SK-N-SH (cell line): ENCODE measurements around the gene IRF2BP2. TPM values are rescaled to one million over a fixed set of nuclear protein-coding genes. Genes with fewer than 3 reads are reported as not detected.

Source experiments
- CTCF ChIA-PET: fragments of 300-600, 350-600 bp; formaldehyde crosslinking; extraction: SDS; loops from one replicate; lab custom pipeline; 2021; lab: Yijun Ruan, JAX
- POLR2A ChIA-PET: fragments of 350-600 bp; sonication (Branson Sonifier 250); formaldehyde crosslinking; extraction: SDS; loops from one replicate; lab custom pipeline; 2020; ENCODE audit warnings: antibody characterized with exemption, inconsistent platforms; lab: Yijun Ruan, JAX
- DNase-seq: peaks from one replicate; pipeline ENCODE4 v3.0.0; 2012
- H2AFZ ChIP-seq: fragments of 200-600 bp; sonication (generic); 2 replicates; pipeline ENCODE4 v1.8.1; 2016; ENCODE audit warnings: antibody characterized with exemption, mild to moderate bottlenecking, low read depth
- H3F3A ChIP-seq: fragments of 200-600 bp; sonication (generic); replicated peaks from 2 replicates; pipeline ENCODE3; 2016; ENCODE audit warnings: antibody characterized with exemption, mild to moderate bottlenecking; ENCODE audit not compliant: insufficient read depth
- H3K27ac ChIP-seq, 2 experiments: fragments of 200-500 bp in 1 of 2; fragments of 200-600 bp in 1 of 2; sonication (Bioruptor generic) in 1 of 2; sonication (generic), shearing (Covaris generic) in 1 of 2; 2 replicates each; pipeline versions ENCODE4 v1.5.1 to v1.6.1; 2014 to 2016; ENCODE audit warnings: low read depth in 2 of 2, inconsistent platforms in 1 of 2, low read length in 1 of 2, mild to moderate bottlenecking in 1 of 2, mixed read lengths in 1 of 2
- H3K27me3 ChIP-seq: fragments of 200-600 bp; sonication (generic), shearing (Covaris generic); 2 replicates; pipeline ENCODE4 v1.6.1; 2016; ENCODE audit warnings: mixed run types; ENCODE audit not compliant: insufficient read depth
- H3K36me3 ChIP-seq, 2 experiments: fragments of 200-500 bp in 1 of 2; fragments of 200-600 bp in 1 of 2; sonication (Bioruptor generic) in 1 of 2; sonication (generic) in 1 of 2; replicated peaks in 1 of 2; 2 replicates each; pipeline versions ENCODE3 to v1.5.1; 2014 to 2016; ENCODE audit warnings: low read length in 1 of 2, mild to moderate bottlenecking in 1 of 2; ENCODE audit not compliant: insufficient read depth in 2 of 2, control insufficient read depth in 1 of 2
- H3K4me1 ChIP-seq, 2 experiments: fragments of 200-500 bp in 1 of 2; fragments of 200-600 bp in 1 of 2; sonication (Bioruptor generic) in 1 of 2; sonication (generic), shearing (Covaris generic) in 1 of 2; 2 replicates each; pipeline versions ENCODE4 v1.5.1 to v1.6.1; 2014 to 2016; ENCODE audit warnings: low read depth in 1 of 2, low read length in 1 of 2, mixed run types in 1 of 2; ENCODE audit not compliant: insufficient read depth in 2 of 2, control insufficient read depth in 1 of 2
- H3K4me2 ChIP-seq: fragments of 200-600 bp; sonication (generic), shearing (Covaris generic); 2 replicates; pipeline ENCODE4 v1.6.1; 2017; ENCODE audit warnings: mixed run types
- H3K4me3 ChIP-seq, 2 experiments: fragments of 200-500 bp in 1 of 2; fragments of 200-600 bp in 1 of 2; sonication (Bioruptor generic) in 1 of 2; sonication (generic), shearing (Covaris generic) in 1 of 2; 2 replicates each; pipeline versions ENCODE4 v1.5.1 to v1.8.1; 2014 to 2016; ENCODE audit warnings: low read depth in 2 of 2, inconsistent platforms in 1 of 2, low read length in 1 of 2, mild to moderate bottlenecking in 1 of 2, mixed read lengths in 1 of 2, moderate library complexity in 1 of 2
- H3K79me2 ChIP-seq: fragments of 200-600 bp; sonication (generic); 2 replicates; pipeline ENCODE4 v1.8.1; 2017; ENCODE audit warnings: mild to moderate bottlenecking; ENCODE audit not compliant: insufficient read depth
- H3K9ac ChIP-seq: fragments of 200-600 bp; sonication (generic); 2 replicates; pipeline ENCODE4 v1.6.1; 2017; ENCODE audit warnings: mixed run types
- H3K9me2 ChIP-seq: fragments of 200-600 bp; sonication (generic); 2 replicates; pipeline ENCODE4 v1.6.1; 2017; ENCODE audit warnings: mixed run types
- H3K9me3 ChIP-seq: fragments of 200-600 bp; sonication (generic); 2 replicates; pipeline ENCODE4 v1.6.1; 2017; ENCODE audit warnings: mixed run types, mild to moderate bottlenecking, moderate library complexity
- H4K20me1 ChIP-seq: fragments of 200-600 bp; sonication (generic); 2 replicates; pipeline ENCODE4 v1.6.1; 2017; ENCODE audit warnings: mild to moderate bottlenecking, mixed run types; ENCODE audit not compliant: insufficient read depth
- CHD2 ChIP-seq: fragments of 150-350 bp; IDR thresholded peaks from 2 replicates; pipeline ENCODE4 v1.6.1; 2018; ENCODE audit warnings: low read length; ENCODE audit not compliant: partially characterized antibody
- ELF1 ChIP-seq: IDR thresholded peaks from 2 replicates; pipeline ENCODE4 v1.4.0; 2012
- EZH2phosphoT487 ChIP-seq: fragments of 200-600 bp; sonication (generic); IDR thresholded peaks from 2 replicates; pipeline ENCODE4 v1.6.1; 2017; ENCODE audit warnings: low read depth, mixed run types, mild to moderate bottlenecking, antibody characterized with exemption, moderate library complexity, borderline replicate concordance
- FOSL2 ChIP-seq: IDR thresholded peaks from 2 replicates; pipeline ENCODE4 v1.4.0; 2012; ENCODE audit warnings: low read depth, mild to moderate bottlenecking, moderate library complexity, borderline replicate concordance
- GABPA ChIP-seq: IDR thresholded peaks from 2 replicates; pipeline ENCODE4 v1.4.0; 2012; ENCODE audit warnings: low read depth, mild to moderate bottlenecking
- GATA2 ChIP-seq: sonication (generic); formaldehyde crosslinking; IDR thresholded peaks from 2 replicates; pipeline ENCODE4 v1.5.0; 2020; ENCODE audit warnings: mild to moderate bottlenecking, missing genetic modification reagents
- JUND ChIP-seq: IDR thresholded peaks from 2 replicates; pipeline ENCODE4 v1.4.0; 2012
- MEF2A ChIP-seq: IDR thresholded peaks from 2 replicates; pipeline ENCODE4 v1.4.0; 2012; ENCODE audit warnings: low read depth, borderline replicate concordance
- NRF1 ChIP-seq: IDR thresholded peaks from 2 replicates; pipeline ENCODE4 v1.6.1; 2012; ENCODE audit warnings: low read depth, mild to moderate bottlenecking, low read length
- RAD21 ChIP-seq: IDR thresholded peaks from 2 replicates; pipeline ENCODE4 v1.6.1; 2012; ENCODE audit warnings: mild to moderate bottlenecking, low read length
- RCOR1 ChIP-seq: fragments of 150-350 bp; IDR thresholded peaks from 2 replicates; pipeline ENCODE4 v1.6.1; 2017; ENCODE audit warnings: antibody characterized with exemption, low read length
- RFX5 ChIP-seq: IDR thresholded peaks from 2 replicates; pipeline ENCODE4 v1.6.1; 2012; ENCODE audit warnings: mild to moderate bottlenecking, improper control_type of control experiment, low read length
- TEAD4 ChIP-seq: IDR thresholded peaks from 2 replicates; pipeline ENCODE4 v1.4.0; 2012; ENCODE audit warnings: mild to moderate bottlenecking, borderline replicate concordance; ENCODE audit not compliant: insufficient read depth
- USF2 ChIP-seq: fragments of 150-350 bp; IDR thresholded peaks from 2 replicates; pipeline ENCODE4 v1.6.1; 2017; ENCODE audit warnings: antibody characterized with exemption, low read length, low read depth, borderline replicate concordance
- ZBTB33 ChIP-seq: IDR thresholded peaks from 2 replicates; pipeline ENCODE4 v1.4.0; 2012; ENCODE audit warnings: low read depth, borderline replicate concordance
- WGBS: methylation state at CpG from one replicate; pipeline ENCODE4 v1.1.6; 2017; ENCODE audit warnings: low lambda C conversion rate; 5-methylcytosine and 5-hydroxymethylcytosine counted together
- polyA plus RNA-seq, 3 experiments: library from polyadenylated mRNA; depleted of rRNA; stranded (reverse); fragments of >200 nt; gene quantifications; 2 replicates each; pipeline ENCODE4 v1.2.3, GENCODE V29; 2012
- TF ChIP-seq, protein P1 (sequence below): IDR thresholded peaks from 2 replicates; pipeline ENCODE4 v1.4.0; 2012; ENCODE audit warnings: low read depth, borderline replicate concordance
- TF ChIP-seq, protein P2 (sequence below): fragments of 150-350 bp; IDR thresholded peaks from 2 replicates; pipeline ENCODE4 v1.6.1; 2016; ENCODE audit warnings: mild to moderate bottlenecking, low read depth, low read length

IRF2BP2 gene
- polyA plus RNA-seq, 1 of the 3 experiments (the other 2 are of a cell fraction): 73.9 TPM

- Histone ChIP-seq H3K4me1 (peaks cover 0 to 9% of the 10 kb centered on the region in 2 experiments; a peak in 2 of 4 replicates), H3K27ac (no peak overlapping the region), H3K9me2 (no peaks in the 10 kb centered on the region), H3K79me2 (no peaks in the 10 kb centered on the region), H3K9me3 (no peaks in the 10 kb centered on the region), H3K27me3 (no peaks in the 10 kb centered on the region), H4K20me1 (no peaks in the 10 kb centered on the region), H3K9ac (no peak overlapping the region), H3K4me3 (no peak overlapping the region), H2AFZ (no peak overlapping the region), H3F3A (no peaks in the 10 kb centered on the region), H3K4me2 (no peak overlapping the region), H3K36me3 (no peaks in the 10 kb centered on the region)
- POLR2A ChIA-PET: interaction anchor here (0.5 kb wide), 1 partner anchor 33 kb away, joined by 3 read pairs; no protein-coding TSS in a partner anchor
- CTCF ChIA-PET: interaction anchor here (0.8 kb wide), 1 partner anchor 22 kb away, joined by 3 read pairs; no protein-coding TSS in a partner anchor
- no peak for DNase-seq
- no peak for TF ChIP-seq NRF1
- no peak for TF ChIP-seq RAD21
- TF ChIP-seq, protein P1, sequence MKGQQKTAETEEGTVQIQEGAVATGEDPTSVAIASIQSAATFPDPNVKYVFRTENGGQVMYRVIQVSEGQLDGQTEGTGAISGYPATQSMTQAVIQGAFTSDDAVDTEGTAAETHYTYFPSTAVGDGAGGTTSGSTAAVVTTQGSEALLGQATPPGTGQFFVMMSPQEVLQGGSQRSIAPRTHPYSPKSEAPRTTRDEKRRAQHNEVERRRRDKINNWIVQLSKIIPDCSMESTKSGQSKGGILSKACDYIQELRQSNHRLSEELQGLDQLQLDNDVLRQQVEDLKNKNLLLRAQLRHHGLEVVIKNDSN: no peak
- TF ChIP-seq RFX5: no peak
- TF ChIP-seq MEF2A: no peak
- TF ChIP-seq, protein P2, sequence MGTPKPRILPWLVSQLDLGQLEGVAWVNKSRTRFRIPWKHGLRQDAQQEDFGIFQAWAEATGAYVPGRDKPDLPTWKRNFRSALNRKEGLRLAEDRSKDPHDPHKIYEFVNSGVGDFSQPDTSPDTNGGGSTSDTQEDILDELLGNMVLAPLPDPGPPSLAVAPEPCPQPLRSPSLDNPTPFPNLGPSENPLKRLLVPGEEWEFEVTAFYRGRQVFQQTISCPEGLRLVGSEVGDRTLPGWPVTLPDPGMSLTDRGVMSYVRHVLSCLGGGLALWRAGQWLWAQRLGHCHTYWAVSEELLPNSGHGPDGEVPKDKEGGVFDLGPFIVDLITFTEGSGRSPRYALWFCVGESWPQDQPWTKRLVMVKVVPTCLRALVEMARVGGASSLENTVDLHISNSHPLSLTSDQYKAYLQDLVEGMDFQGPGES: no peak
- TF ChIP-seq ELF1: no peak
- no peak for TF ChIP-seq CHD2
- no peak for TF ChIP-seq USF2
- TF ChIP-seq RCOR1: no peak
- TF ChIP-seq JUND: no peak
- TF ChIP-seq GABPA: no peak
- no peak for TF ChIP-seq TEAD4
- TF ChIP-seq ZBTB33: no peak
- no peak for TF ChIP-seq FOSL2
- TF ChIP-seq GATA2 (CRISPR knock-in tag): no peak
- no peak for TF ChIP-seq EZH2phosphoT487
- WGBS: 42% methylated on average over 2 of the region's 2 CpGs
Observed at GRCh38 chr1:234578087-234578486, 31.9 kb downstream of the IRF2BP2 start.
